NCI-H1694 (cell line): Measurements from ENCODE around the gene OR51E2.
"Not testable (repeated sequence)": the region's sequence is repeated elsewhere in the genome, so short reads cannot be mapped to it uniquely, and the experiment has no call there.

Experiments
- DNase-seq: peaks from one replicate; lab custom pipeline; 2025; lab: John Stamatoyannopoulos, UW

OR51E2 gene, protein sequence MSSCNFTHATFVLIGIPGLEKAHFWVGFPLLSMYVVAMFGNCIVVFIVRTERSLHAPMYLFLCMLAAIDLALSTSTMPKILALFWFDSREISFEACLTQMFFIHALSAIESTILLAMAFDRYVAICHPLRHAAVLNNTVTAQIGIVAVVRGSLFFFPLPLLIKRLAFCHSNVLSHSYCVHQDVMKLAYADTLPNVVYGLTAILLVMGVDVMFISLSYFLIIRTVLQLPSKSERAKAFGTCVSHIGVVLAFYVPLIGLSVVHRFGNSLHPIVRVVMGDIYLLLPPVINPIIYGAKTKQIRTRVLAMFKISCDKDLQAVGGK

DNA sequence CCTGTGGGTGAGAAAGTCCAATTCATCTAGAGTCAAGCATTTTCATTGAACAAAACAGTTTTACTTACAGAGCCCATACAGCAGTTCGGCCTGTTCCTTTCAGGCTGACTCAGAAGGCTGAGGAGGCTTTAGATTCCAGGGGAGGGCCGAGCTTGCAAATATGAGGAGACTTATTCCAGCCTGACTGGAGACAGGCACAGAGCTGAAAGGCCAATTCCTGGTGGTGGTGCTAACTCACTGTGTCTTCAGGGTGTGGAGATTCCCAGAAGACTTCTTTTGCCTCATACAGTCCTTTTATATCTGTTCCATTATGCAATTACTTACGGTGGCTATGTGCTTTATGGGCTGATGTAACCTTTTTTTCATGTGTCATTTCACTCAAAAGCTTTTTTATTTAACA lies at the start of gene OR51E2:
OR51E2 (minus strand) TSS at position 269 of the 400 bp plus-strand sequence. CDS start 15,142 bp downstream, outside the sequence.
- DNase-seq, result no peak

DNA sequence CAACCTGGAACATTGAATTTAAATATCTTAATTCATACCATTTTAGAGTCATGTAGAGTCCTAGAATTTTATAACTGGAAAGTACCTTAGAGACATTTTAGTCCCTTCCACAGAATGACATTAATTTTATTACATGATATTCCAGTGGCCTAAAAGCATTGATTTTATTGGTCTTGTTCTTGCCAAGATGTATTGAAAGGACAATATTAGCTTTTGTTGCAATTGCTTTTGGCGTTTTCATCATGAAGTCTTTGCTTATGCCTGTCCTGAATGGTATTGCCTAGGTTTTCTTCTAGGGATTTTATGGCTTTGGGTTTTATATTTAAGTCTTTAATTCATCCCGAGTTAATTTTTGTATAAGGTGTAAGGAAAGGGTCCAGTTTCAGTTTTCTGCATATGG lies 43.1 kb upstream of the OR51E2 start:
- no peak for DNase-seq

DNA sequence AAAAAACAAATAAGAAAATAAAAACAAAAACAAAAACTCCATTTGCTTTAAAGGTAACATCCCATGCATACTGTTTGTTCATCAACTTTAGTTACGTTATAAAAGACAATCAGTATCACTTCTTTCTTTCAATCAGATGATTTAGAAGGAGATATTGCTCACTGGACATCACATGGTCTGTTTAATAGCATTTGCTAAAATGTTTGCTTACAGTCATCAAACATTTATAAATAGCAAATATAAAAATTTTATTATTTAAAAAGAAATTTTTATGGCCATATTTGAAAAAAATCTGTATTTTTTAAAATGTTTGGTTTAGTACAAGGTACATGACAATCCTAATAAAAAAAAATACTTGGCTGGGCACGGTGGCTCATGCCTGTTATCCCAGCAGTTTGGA lies 29.5 kb upstream of the OR51E2 start:
- no peak for DNase-seq

DNA sequence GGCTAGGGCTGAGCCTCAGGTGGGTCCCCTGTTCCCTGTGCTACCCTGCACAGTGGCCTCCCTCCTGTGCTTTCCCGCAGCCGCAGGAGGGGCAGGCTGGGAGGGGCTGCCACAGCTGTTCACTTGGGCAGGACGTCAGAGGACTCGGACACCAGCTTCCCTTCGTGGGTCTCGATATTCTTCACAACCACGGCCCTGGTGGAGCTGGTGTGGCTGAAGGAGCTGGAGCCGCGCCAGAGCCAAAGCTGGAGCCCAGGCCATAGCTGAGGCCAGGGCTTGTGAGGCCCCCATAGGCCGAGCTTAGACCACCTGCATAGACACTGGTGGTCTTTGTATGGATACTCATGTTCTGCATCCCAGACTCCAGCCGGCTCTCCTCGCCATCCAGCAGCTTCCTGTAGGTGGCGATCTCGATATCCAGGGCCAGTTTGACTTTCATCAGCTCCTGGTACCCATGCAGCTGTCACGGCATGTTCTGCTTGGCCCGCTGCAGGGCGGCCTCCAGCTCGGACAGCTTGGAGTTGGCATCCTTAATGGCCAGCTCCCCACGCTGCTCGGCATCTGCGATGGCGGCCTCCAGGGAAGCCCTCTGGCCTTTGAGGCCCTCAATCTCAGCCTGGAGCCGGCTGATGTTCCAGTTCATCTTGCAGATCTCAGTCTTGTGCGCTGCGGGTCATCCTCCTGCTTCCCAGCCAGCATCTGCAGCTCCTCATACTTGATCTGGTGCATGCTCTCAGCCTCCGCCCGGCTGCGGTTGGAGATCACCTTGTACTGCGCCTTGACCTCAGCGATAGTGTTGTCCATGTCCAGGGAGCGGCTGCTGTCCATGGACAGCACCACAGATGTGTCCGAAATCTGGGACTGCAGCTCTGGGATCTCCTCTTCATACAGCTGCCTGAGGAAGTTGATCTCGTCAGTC lies 25.2 kb upstream of the OR51E2 start:
- not testable (repeated sequence) for DNase-seq

DNA sequence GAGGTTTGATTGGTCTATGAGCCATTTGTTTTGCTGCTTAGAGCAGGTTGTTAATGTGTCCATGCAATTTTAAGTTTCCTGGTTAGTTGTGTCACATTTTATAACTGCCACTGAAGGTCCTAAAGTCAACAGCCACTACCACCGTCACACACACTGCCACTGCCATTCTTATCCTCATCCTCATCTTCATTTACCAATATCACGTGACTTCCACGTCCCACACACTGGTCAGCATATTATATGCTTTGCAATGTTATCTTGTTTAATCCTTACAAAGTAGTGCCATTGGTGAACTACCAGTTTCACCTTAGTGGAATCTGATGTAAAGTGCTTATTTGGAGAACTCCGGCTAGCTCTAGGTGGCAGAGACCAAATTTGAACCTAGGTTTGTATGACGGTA lies 16.6 kb upstream of the OR51E2 start:
- DNase-seq, result no peak

DNA sequence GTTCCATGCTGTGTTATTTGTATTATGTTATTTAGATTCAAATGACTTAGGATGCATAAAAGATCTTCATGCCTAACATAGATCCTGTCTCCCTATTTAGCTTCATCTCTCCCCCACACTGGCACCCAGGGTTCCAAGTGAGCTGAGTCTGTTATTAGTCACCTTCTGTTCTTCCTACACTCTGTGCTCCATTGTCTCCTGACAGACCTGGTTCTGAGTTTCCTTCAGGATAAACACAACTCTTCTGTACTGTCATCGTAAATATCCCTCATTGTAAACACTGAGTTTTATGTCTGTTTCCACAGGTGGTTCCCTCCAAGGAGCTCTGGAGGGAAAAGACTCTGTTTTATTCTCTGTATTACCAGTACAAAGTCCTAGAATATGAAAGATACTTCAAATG lies 15.6 kb upstream of the OR51E2 start:
- no peak for DNase-seq

DNA sequence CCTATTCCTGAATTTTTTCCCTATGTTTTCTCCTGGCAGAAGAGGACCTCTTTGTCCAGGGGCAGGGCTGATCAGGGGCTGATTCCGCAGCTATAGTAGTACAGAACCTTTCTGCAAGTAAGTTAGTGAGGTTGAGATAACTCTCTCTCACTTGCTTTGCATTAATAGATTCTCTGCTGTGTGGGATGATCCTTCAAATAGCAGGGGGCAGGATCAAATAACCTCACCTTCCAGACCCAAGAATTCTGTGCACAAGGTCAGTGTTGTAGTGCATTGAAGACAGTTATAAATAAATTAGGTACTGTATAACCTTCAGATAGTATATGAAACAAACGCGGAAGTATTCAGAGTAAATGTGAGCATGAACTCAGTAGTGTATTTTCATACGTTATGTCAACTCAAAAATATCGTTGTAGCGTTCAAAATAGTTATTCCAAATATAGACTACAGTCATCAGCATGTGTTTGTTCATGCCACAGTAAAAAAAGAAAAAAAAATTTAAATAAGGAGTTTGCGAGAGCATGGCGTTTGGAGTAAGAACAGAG lies 7.2 kb upstream of the OR51E2 start:
- no peak for DNase-seq

DNA sequence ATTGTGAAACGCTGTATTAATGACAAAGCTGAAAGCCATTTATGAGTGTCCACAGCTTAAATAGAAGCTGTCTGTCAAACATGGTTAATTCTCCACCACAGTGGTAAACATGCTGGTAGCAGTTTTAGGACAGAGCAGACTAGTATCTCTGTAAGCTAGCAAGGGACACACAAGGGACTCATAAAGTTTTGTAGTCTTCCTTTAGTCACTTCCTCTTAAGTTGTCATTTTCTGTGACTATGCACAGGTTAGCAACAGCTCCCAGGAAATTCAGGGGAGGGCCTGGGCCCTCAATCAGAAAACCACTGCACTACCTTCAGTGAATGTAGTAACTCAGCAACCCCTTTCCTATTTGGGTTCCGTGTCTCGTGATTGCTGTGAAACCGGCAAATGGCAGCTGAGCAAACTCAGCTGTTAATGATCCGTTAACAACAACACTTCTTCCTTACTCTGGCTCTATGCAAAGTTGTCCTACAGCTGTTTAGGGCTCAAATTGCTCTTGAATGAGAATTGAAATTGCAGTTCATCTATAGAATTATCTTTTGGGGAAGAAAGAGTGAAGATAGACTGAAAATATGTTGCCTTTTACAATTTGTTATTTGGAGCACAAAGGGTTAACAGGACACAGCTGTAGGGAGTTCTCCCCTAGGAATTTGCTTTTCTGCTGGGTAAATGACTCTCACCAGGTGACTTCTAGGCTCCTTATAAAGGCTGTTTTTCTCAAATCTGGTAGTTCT lies 6.6 kb upstream of the OR51E2 start, which contains the start of gene MMP26:
MMP26 (plus strand) TSS at position 731 of the 736 bp plus-strand sequence.
- no peak for DNase-seq

DNA sequence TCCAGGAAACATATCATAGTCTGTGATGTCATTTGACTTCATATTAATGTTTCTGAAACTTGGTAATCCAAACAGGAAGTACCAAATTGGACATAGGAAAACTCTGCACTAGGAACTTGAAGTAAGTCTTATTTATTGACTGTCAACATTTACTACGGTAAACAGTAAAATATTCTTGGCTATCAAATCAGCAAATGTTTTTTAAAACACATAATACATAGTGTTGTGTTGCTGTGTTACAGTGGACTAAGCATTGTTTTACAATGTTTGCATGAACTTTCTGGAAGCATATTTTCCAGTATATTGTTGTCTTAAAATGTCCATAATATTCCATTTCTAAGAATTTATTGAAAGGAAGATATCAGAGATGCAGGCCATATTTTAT lies 2.8 kb upstream of the OR51E2 start:
- no peak for DNase-seq

DNA sequence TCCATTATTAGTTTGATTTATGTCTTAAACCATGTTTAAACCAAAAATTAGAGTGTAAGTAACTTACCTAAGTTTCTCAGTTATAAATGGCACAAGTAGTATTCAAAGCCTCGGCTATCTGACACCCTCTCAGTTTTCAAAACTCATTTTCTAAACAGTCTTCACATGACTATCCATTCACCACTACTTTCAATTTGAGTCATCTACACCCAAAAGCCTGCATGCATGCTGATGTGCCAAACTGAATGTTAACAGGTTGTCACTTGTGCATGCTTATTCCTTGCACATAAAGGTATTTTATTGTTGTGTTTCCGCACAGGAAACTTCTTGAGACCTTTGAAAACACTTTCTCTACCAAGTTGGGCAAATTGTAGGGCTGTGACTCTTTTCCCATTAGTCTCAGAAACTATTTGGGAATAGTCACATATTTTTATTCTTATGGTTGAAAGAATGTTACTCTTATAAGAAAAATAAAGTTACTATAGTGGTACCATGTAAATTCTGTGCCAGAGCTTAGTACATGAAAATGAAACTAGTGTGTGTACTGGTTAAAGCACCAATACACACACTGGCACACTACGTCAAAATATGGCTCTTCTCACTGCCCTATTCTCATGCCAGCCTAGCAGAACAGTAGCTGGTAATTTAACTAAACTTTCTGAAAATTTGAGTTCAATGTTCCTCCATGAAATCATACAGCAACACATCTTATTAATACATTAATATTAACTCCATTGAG lies 2.2 kb upstream of the OR51E2 start:
- DNase-seq, result no peak

DNA sequence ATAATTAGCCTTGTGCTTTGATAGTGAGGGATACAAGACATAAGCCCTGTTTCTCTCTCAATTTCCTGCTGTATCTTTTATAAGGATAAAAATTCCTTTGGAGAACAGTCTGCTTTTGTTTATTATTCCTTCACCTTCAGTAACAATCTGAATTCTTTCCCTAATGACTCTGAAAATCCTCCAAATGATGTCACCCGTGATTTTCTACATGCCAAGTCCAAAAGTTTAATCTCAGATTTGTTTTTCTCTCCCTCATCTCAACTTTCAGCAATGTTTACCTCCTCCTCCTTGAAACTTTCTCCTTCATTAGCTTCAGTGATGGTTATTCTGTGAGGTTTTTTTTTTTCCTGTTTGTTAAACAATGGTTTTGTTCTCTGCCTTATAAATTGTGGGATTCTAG lies 2.2 kb downstream of the OR51E2 start:
- DNase-seq, result no peak

DNA sequence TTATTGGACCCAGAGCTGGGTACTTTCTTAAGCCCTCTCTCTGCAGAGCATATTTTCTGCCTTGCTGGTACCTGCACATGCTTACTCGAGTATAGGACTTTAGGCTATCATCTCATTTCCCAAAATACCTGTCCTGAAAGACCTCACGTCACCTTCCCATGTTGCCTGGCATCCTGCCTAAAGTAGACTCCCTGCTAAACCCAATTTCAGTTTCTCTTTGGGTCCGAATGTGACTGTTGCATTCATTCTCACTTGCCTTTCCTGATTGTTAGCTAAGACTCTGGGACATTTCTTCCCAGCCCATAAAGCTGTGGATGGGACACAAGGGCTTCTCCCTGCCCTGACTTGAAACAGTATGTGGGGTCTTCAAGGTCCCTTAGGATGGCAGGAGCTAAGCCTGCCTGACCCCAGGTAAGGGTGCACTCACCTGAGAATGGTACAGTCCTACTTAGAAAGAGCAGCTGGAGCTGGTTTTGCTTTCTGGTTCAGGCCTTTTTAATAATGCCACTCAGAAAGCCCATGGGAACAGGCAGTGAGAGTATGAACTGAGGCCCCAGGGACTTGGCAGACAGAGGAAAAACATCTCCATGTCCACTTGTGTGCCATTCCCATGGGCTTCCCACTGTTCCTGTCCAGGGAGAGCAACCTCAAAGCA lies 12.9 kb downstream of the OR51E2 start:
- no peak for DNase-seq

DNA sequence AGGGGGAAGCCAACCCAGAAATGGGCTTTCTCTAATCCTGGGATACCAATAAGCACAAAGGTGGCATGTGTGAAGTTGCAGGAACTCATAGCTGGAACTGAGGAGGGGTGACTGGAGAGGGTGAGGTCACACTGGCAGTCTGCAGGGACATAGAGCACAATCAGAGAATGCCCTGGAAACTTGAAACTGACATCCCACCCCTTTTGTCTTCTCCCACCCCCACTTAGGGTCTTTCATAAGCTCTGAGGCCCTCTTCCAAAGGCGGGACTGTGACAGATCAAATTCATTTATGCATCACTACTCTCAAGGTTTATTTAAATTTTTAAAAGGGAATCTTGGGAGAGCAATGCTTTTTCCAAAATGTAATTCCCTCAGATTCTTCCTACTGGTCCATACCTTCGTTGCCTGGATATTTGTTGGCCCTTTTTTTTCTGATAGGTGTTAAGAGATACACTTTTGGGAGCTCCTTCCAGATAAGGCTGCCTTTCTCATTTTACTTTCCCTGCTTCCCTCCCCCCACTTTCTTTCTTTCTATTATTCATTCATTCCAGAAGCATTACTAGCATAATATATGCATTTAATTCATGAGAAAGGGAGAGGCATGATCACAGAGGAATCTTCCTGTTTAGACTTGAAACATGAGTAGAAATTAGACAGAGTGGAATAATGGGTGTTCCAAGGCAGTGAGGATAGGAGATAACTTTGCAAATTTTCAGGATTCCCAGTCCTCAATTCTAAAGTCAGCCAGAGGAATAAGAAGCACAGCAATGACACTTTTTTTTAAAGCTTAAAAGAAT lies 14.8 kb downstream of the OR51E2 start:
- no peak for DNase-seq

DNA sequence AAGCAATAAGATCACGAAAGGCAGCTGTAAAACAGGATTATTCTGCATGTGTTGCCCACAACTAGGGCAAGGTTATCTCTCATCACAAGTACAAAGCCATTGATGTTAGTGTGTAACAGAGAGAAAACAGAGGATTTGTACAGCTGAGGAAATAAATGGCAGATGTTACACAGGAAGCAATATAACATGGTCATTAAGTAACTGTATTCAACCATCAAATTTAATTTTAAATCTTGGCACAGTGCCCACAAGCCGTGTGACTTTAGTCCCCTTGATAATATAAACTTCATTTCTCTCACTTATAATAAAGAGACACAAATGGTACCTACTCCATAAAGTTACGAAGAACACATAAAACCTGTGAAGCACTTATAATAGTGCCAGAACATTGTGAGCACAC lies 17.3 kb downstream of the OR51E2 start:
- no peak for DNase-seq

DNA sequence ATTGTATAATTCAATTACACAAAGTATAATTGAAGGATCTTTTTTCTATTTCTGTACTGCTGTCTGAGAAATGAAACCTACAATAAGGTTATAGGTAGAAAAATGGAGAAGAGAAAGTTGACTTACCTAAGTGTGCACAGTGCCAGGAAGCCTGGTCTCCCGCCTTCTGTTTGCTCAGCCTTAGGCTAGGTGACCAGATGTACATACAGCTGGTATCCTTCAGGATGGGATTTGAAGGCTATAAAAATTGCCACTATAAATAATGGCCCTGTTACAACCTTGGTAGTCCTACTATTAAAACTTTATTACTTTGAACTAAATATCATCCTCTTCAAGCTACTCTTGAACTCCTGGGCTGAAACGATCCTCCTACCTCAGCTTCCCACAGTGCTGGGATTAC lies 19.7 kb downstream of the OR51E2 start:
- no peak for DNase-seq

DNA sequence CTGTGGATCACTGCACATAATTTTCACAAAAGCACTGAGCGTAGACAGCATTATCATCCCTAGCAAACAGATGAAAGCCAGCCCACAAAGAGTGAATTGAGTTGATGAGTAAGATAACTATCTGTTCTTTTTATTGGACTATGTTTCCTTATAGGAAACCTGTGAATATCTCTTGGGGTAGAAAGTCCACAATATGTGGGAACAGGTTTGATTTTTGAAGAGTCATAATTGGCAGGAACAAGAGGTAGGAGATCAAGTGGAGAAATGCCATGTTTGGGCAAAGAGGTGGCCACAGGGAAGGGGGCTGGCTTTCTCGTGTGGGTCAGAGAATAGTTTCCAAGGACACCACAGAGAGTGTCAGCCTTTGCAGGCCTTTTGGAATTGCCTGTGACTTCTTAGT lies 23.9 kb downstream of the OR51E2 start:
- DNase-seq, result no peak

DNA sequence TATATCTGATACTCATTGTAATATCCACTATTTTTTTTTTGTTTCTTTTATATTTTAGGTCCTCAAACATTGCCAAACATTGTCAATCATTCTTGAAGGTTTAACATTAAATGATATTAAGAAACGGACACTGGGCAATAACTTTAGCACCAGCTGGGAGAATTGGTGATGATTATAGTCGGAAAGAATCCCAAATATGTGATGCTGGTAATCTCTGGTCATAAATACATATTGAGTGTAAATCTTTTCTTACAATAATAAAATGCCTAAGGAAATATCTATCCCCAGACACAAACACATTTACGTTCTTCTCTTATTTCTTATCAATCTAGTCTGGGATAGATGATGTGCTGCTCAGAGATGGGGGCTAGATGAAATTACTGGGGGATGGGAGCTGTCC lies 25.2 kb downstream of the OR51E2 start:
- DNase-seq, result no peak

DNA sequence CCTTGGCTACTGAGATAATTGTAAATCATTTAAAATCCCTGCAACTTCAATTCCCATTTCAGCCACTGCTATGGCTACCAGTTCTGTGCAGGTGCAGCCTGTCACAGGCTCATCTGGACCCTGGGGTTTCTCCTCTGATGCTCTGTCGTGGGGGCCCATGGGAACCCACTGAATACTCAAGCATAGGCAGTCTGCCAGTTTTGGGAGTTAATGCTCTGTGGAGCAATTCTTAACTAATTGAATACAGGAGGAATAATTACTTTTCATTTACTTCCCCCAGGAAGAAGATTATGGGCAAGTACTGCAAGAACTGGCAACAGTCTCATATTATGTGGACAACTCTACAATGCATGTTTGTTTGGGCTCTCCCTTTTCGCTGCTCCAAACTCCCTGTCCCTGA lies 25.9 kb downstream of the OR51E2 start:
- no peak for DNase-seq

DNA sequence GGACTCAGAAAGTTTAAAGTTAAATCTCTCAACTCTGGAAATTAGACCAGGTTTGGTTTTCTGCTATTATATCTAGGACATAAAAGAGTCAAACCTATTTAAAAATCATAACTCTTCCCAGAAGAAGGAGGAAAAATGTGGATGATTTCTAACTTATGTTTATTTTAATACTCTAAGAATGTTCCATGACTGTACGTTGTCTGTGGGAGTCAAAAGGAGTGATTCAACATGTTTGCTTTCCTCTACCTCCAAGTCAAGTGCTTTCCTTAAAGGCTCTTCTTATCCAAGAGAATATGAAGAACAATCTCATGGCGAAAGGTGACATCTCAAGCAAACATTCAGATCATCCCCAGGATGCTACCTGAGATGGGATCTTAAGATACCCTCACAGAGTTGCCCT lies 32.2 kb downstream of the OR51E2 start:
- DNase-seq, result no peak

DNA sequence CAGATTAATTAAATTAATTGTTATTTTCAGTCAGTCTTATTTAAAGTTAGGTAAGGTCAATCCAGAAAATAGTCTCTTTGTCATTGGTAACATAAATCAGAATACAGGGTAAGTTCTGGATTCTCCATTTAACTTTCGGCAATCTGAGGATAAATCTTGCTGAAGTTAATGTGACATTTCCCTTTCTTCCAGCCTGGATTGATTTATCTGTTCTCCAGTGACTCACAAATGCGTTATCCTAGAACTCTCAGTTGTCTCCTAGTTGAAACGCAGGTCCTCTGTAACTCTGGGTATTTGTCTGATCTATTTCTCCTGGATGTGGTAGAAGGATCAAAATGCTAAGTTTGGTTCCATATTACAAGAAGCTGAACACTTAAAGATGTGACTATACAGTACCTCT lies 32.9 kb downstream of the OR51E2 start:
- DNase-seq, result no peak
